GM19240 (cell line): ENCODE data around the gene URB1.
A peak's percentile ranks its signal among the peaks of the same experiment; 100 is the strongest.
"Not testable (repeated sequence)": the region's sequence is repeated elsewhere in the genome, so short reads cannot be mapped to it uniquely, and the experiment has no call there.

Source experiments
- DNase-seq: peaks from one replicate; pipeline ENCODE4 v3.0.0; 2011; ENCODE audit warnings: low spot score; ENCODE audit not compliant: insufficient read length

The URB1 gene, protein sequence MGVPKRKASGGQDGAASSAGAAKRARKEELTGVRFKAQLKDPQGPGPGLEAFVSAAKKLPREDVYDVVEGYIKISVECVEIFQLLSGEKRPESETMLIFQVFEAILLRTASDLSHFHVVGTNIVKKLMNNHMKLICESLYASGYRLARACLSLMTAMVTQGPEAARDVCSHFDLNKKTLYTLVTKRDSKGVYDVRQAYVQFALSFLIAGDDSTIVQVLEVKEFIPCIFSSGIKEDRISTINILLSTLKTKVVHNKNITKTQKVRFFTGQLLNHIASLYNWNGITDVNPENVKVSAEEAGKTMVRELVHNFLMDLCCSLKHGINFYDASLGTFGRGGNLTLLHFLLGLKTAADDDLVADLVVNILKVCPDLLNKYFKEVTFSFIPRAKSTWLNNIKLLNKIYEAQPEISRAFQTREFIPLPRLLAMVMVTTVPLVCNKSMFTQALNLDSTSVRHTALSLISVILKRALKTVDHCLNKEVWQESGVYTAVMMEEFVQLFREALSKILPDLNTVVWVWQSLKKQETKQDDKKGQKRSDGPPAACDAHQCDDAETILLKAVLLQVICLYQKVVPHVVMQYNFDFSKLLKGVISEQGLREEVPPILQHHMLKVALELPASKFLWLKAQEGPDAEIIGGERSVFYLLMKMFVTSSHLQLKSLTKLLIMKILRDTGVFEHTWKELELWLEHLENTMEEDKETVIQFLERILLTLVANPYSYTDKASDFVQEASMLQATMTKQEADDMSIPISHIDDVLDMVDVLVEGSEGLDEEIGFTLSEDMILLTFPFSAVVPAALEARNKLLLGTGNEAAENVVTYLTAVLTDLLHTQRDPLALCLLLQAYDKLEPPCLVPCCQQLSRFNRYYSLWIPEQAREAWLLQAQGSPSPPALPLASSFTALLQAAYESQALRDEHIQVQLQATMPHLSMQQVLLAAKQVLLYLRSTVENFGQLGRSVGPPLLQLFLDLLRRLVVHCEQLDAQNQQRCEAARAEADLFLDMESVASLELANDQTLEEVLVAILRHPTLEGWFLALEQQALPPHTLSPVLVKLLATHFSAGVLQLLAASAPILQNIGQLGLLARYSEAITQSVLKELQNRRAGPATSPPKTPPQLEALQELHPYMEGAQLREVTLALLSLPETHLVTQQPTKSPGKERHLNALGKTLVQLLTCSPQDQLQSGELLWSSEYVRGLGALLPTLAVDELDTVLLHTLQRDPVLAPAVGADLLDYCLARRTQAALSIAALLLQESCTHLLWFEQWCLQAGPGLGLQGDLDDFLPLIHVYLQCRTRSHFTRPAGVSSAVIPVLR (N-terminal part only)

GRCh38 chr21:32392880-32393676, at the start of gene URB1:
URB1 (minus strand) TSS chr21:32393012; CDS start chr21:32392910, 102 bp downstream.
- peak; percentile 85 for DNase-seq

DNA sequence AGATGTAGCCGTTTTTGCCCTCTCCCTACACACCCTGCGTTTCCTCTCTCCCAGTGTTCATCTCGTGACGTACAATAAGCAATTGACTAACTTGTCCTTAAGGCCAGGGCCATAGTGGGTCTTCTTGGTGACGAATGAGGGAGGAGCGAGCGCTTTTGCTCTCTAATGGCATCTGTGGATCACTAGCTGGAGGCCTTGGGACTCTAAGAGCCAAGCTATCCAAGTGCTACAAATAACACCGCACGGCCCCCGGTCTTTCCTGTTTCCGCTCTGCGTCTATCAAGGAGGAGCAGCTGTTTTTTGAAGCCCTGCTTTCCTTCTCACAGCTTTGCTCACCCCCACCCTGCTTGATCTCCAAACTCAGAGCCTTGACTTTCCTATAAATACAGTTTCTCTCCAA, 44.9 kb upstream of the URB1 start:
- no peak for DNase-seq

GRCh38 chr21:32432982-32433660, 40.3 kb upstream of the URB1 start:
- not testable (repeated sequence) for DNase-seq

DNA sequence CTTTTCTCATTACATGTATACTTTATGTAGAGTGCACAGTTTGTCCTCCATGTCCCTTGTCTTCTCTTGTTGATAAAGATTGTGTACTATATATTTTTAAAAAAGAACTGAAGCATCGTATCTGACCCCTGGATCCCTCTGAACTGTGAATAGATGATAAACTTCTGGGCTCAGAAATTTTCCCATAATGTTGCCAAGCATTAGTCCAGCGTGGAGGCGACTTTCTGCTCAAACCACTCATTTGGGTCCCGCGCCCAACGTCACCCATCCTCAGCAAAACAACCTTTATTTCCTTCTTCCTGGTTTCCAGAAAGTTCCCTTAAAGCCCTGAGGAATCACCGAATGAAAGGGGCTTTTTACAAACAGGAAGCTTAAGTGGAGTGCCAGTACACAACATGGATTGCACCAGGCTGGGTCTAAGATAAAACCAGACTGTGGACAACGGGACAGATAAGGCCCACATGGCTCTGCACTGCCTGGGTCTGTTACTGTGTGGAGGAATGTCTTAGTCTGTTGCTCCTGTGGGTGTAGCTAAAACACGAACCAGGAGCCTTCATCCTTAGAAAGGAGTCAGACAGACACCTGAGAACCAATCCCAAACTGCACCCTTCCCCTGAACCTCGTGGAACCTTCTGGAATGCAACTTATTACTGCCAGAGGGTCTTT, 35.3 kb upstream of the URB1 start:
- DNase-seq = no peak

DNA sequence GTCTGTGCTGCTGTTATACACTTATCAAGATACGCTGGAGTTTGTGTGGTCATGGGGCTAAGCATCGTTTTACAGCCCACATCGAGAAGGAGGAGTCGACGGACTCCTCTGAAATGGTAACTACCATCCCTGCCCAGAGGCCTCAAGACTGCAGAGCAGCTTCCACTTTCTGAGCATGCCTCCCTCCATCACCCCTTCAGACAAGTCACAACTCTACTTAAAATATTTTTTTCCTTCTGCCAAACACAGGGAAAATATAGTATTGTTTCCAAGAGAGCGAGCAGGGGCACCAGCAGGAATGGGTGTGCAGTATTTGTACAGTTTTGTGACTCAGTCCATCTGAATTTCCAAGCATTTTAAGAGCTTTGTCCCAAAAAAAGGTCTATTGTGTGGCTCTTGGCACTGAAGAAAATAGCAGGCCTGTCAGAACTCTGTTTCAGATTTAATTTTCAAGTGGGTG, 33.8 kb upstream of the URB1 start:
- no peak for DNase-seq

GRCh38 chr21:32426066-32426465, 33.3 kb upstream of the URB1 start:
- DNase-seq = no peak

DNA sequence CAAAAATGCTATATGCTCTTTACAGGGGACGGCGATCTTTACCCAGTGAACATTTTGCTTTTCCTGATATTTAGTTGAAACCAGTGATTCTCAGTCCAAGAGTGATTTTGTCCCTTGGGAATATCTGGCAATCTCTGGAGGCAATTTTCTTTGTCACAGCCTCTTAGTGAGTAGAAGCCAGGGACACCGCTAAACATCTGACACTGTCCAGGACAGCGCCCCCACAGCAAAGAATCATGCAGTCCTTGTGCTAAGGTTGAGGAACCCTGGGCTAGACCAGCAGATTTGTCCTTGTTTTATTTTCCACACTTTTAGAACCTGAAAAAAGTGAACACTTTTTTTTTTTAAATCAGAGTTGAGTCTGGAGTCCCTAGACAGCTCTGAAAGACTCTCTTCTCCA, 32.8 kb upstream of the URB1 start:
- DNase-seq = no peak

GRCh38 chr21:32424674-32425073, 31.9 kb upstream of the URB1 start:
- DNase-seq = no peak

DNA sequence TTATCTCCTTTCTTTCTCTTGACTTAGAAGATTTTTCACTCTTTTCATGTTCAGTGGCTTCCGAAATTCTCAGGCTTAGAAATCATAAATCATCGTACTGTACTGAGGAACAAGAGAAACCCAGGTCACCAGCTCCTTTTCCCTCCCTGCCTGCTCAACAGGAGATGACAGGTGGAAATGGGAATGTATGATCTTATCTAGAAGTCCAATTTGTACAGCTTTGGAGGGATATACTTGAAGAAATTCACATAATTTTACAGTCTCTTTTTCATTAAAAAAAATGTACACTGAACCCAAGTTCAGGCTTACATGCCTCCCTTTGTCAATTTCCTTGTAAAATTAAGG, 31.4 kb upstream of the URB1 start:
- DNase-seq = no peak

- no peak for DNase-seq
Measured at GRCh38 chr21:32423320-32424190, 30.7 kb upstream of the URB1 start.

GRCh38 chr21:32422064-32422463, 29.3 kb upstream of the URB1 start:
- no peak for DNase-seq

GRCh38 chr21:32418146-32418545, 25.3 kb upstream of the URB1 start:
- DNase-seq = no peak

DNA sequence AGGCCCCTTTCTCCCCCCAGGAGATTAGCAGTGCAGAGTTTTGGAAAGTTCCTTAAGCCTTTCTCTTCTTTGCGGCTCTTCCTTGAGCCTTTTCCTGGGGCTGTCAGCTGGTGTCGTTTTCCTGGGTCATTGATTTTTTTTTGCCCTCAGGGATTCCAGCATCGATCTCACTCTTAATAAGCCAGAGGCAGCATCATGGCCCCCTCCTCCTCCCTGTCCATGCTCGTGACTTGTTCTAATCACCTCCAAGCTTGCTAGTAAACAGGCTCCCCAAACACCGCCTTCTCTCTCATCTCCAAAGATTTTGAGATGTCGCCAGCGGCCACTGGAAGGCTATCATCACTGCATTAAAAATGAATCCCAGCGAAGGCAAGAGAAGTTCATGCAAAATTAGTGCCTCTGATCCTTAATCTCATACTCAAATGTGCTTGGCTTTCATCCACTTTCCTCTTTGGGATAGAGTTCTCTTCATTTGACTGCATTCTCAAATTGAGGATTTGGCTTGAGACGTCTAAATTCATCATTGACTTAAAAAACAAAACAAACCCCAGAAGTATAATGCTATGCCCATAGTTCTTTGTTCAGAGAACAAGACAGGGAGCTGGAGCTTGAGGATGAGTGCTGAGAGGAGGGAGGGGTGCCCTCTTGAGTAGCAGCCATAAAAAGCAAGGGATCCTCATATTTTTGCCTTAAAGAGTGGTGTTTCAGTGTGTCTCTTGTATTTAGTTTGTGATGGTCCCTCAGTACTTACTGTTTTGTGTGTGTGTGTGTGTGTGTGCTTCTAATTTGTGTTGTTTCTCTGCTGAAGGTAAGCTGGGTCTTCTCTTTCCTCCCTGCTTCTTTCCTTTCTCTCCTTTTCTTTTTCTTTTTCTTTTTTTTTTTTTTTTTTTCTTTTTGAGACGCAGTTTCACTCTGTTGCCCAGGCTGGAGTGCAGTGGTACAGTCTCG, 22.9 kb upstream of the URB1 start:
- no peak for DNase-seq

- no peak for DNase-seq
Measured at GRCh38 chr21:32414579-32415358, 22.0 kb upstream of the URB1 start.

DNA sequence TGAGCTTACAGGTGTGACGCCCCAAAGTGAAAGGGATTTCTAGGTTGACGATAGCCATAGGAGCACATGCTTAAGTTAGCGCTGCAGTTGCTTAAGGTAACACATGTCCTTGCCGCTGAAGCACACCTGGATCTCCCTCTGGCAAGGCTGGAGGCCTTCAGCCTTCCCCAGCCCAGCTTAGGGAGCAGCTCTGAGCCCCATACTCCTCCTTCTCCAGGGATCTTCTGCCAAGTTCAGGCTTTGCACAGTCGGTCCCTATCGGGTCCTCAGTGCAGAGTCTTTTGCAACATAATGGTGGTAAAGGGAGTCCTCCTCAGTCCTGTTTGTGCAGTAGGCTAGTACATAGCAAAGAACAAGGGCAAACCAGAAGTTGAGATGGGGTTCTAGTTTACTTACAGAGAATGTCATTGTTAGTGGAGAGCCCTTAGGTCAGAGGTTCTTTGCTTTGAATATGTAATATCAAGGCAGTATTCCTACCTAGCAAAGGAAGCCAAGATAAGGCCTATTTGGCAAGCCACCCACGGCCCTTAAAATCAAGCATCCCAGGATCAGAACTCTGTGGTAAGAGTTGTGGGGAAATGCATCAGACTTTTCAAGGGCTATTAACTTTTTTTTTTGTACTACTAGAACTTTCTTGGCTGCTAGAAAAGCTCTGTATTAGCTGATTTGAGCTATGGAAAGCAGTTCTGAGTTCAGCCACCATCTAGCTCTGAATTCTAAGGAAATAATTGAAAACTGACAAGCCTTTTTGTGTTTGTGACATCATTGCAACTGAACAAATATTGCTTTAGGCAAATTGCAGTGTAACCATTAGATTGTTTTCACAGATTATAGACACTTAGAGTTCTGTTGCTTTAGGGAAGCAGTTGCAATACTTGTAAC, 21.1 kb upstream of the URB1 start:
- DNase-seq = no peak

- no peak for DNase-seq
Measured at GRCh38 chr21:32413015-32413504, 20.2 kb upstream of the URB1 start.
